ENCODE results near the gene TMEM127. TPM values are rescaled to one million over a fixed set of nuclear protein-coding genes. Genes with fewer than 3 reads are reported as not detected.

The TMEM127 gene
- total RNA-seq, 1 donor from 2014 or later = 30.6 TPM

DNA sequence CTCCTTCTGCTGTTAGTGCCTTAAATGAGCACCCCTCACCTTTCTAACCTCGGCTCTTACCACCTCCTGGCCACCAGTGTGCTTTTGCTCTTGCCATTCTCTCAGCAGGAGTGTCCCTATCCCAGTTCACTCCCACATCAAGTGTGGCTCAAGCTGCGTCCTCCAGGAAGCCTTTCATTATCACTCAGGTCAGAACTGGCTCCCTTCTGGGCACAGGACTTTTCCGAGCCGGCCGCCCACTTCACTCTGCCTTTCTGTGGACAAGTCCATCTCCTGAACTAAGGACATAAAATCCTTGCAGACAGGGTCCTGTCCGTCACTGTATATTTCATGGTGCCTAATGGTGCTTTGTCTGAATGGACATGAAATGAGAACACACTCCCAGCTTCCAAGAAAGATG is 15.6 kb downstream of the TMEM127 start:
- Mint-ChIP-seq H3K27me3 (ENCODE audit: low read depth) (no peaks in the 10 kb centered on the region), H3K27ac (ENCODE audit: unreplicated experiment) (peak overlapping the region; percentile 5), H3K4me3 (no peak overlapping the region), H3K36me3 (ENCODE audit: low read depth) (peaks cover 2% of the 10 kb centered on the region), H3K4me1 (peaks cover 10% of the 10 kb centered on the region), H3K9me3 (no peaks in the 10 kb centered on the region)
- TF ChIP-seq, protein P1, sequence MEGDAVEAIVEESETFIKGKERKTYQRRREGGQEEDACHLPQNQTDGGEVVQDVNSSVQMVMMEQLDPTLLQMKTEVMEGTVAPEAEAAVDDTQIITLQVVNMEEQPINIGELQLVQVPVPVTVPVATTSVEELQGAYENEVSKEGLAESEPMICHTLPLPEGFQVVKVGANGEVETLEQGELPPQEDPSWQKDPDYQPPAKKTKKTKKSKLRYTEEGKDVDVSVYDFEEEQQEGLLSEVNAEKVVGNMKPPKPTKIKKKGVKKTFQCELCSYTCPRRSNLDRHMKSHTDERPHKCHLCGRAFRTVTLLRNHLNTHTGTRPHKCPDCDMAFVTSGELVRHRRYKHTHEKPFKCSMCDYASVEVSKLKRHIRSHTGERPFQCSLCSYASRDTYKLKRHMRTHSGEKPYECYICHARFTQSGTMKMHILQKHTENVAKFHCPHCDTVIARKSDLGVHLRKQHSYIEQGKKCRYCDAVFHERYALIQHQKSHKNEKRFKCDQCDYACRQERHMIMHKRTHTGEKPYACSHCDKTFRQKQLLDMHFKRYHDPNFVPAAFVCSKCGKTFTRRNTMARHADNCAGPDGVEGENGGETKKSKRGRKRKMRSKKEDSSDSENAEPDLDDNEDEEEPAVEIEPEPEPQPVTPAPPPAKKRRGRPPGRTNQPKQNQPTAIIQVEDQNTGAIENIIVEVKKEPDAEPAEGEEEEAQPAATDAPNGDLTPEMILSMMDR (conservative IDR thresholded peaks at IDR 0.05) = no peak
- no peak for DNase-seq (ENCODE audit: low read depth, low spot score)

DNA sequence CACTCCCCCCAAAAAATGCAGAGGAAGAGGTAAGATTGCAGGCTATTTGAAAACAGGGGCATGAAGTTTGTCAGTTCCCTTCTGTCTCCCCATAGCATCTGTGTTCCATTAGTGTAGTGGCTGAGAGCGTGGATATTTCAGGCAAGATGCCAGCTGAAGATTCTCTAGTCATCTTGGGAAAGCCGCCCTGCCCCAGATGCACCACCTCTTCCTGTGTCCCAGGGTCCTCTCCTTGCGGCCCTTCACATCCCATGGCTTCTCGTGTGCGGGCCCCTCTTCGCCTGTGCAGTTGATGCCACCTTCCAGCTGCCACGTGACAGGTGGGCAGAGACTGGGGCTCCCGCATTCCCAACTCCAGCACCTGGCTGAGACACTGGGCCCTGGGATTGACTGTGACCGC is 16.1 kb downstream of the TMEM127 start:
- peaks cover 10% of the 10 kb centered on the region for H3K4me1 Mint-ChIP-seq
- H3K27ac Mint-ChIP-seq (ENCODE audit: unreplicated experiment) = no peak overlapping the region
- H3K27me3 Mint-ChIP-seq (ENCODE audit: low read depth) = no peaks in the 10 kb centered on the region
- H3K9me3 Mint-ChIP-seq = no peaks in the 10 kb centered on the region
- H3K4me3 Mint-ChIP-seq = no peak overlapping the region
- H3K36me3 Mint-ChIP-seq (ENCODE audit: low read depth) = peaks cover 2% of the 10 kb centered on the region
- TF ChIP-seq, protein P1 (conservative IDR thresholded peaks at IDR 0.05) = no peak
- DNase-seq (ENCODE audit: low read depth, low spot score) = no peak

DNA sequence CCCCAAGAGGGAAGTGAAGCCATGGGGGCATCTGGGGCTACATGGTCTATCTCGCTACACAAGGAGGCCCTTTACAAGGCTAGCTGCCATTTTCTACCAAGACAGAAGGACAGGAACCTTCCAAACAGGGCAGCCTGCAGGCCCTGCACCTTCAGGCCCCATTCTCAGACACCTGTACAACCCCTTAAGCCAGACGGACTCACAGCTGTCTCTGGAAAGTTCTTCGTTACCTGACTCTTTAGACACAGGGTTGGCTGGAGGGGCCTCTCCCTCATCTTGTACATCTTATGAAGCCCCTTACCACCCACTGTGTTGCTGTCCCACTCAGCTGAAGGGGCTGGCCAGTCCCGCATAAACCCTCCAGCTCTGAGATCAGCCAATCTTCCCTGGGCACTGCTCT is 17.2 kb downstream of the TMEM127 start:
- H3K36me3 Mint-ChIP-seq (ENCODE audit: low read depth) = no peaks in the 10 kb centered on the region
- TF ChIP-seq, protein P1 (conservative IDR thresholded peaks at IDR 0.05) = no peak
- no peaks in the 10 kb centered on the region for H3K9me3 Mint-ChIP-seq
- no peaks in the 10 kb centered on the region for H3K27me3 Mint-ChIP-seq (ENCODE audit: low read depth)
- H3K4me3 Mint-ChIP-seq = no peak overlapping the region
- H3K4me1 Mint-ChIP-seq = peaks cover 10% of the 10 kb centered on the region
- no peak overlapping the region for H3K27ac Mint-ChIP-seq (ENCODE audit: unreplicated experiment)
- DNase-seq (ENCODE audit: low read depth, low spot score) = no peak

DNA sequence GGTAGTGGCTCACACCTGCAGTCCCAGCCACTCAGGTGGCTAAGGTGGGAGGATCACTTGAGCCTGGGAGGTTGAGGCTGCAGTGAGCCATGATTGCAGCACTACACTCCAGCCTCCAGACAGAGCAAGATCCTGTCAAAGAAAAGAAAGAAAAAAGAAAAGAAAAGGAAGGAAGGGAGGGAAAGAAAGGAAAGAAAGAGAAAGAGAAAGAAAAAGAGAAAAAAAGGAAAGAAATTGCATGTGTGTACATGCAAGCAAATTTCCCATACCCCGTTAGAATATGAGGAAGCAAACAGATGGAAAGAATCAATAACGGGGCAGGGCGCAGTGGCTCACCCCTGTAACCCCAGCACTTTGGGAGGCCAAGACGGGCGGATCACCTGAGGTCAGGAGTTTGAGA is 17.9 kb downstream of the TMEM127 start:
- TF ChIP-seq, protein P1 (conservative IDR thresholded peaks at IDR 0.05) = no peak
- Mint-ChIP-seq H3K4me3 (no peak overlapping the region), H3K9me3 (no peaks in the 10 kb centered on the region), H3K4me1 (peaks cover 10% of the 10 kb centered on the region), H3K27me3 (ENCODE audit: low read depth) (no peaks in the 10 kb centered on the region), H3K36me3 (ENCODE audit: low read depth) (no peaks in the 10 kb centered on the region), H3K27ac (ENCODE audit: unreplicated experiment) (no peak overlapping the region)
- no peak for DNase-seq (ENCODE audit: low read depth, low spot score)

DNA sequence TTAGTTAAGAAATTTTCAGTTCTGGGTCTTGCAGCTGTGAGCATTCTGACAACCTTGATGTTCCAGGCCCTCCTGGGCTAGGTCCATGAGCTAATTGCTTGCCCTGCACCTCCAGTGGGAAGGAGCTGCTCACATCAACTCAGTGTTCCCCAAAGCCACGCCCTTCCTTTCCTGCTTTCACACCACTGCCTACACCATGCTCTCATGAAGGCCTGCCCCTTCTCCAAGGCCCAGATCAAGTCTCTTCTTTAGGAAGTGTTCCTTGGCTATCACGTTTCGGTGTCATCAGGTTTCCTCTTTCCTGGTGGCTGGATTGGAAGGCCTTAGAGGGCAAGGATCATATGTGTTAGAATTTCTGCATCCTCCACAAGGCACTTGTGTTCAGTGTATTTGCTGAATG is 18.8 kb downstream of the TMEM127 start:
- no peak overlapping the region for H3K27ac Mint-ChIP-seq (ENCODE audit: unreplicated experiment)
- no peak overlapping the region for H3K4me3 Mint-ChIP-seq
- H3K27me3 Mint-ChIP-seq (ENCODE audit: low read depth) = no peaks in the 10 kb centered on the region
- DNase-seq (ENCODE audit: low read depth, low spot score) = no peak
- H3K4me1 Mint-ChIP-seq = peaks cover 14% of the 10 kb centered on the region
- H3K36me3 Mint-ChIP-seq (ENCODE audit: low read depth) = no peaks in the 10 kb centered on the region
- H3K9me3 Mint-ChIP-seq = no peaks in the 10 kb centered on the region
- TF ChIP-seq, protein P1 (conservative IDR thresholded peaks at IDR 0.05) = no peak
